Loucy (cell line): ENCODE measurements around the gene VSIG2.

Experiments used
- EZH2phosphoT487 ChIP-seq: fragments of 200-600 bp; IDR thresholded peaks from 2 replicates; pipeline ENCODE4 v1.6.1; 2018; ENCODE audit warnings: antibody characterized with exemption, mild to moderate bottlenecking, moderate library complexity, borderline replicate concordance
- TF ChIP-seq, protein P1 (sequence below): fragments of 200-600 bp; sonication (generic); conservative IDR thresholded peaks from 2 replicates; pipeline ENCODE4 v1.5.1; 2014; ENCODE audit warnings: mild to moderate bottlenecking, antibody characterized with exemption, low read length

DNA sequence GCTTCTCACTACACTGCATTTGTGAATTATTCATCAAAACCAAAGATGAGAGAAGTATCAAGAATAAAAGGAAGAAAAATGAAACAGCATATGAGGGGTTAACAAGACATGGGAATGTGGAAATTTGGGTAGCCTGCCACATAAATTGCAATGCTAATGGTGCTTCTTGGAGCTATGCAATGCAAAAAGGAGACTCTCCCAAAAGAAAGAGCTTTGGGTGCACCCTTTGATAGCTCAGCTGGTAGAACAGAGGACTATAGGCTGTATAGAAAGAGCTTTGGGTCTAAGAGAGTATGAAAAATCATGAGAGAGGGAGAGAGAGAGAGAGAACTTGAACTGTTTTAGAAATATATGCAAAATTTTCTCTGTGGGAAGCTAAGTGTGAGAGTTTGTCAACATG is 52.0 kb downstream of the VSIG2 start:
- TF ChIP-seq, protein P1, sequence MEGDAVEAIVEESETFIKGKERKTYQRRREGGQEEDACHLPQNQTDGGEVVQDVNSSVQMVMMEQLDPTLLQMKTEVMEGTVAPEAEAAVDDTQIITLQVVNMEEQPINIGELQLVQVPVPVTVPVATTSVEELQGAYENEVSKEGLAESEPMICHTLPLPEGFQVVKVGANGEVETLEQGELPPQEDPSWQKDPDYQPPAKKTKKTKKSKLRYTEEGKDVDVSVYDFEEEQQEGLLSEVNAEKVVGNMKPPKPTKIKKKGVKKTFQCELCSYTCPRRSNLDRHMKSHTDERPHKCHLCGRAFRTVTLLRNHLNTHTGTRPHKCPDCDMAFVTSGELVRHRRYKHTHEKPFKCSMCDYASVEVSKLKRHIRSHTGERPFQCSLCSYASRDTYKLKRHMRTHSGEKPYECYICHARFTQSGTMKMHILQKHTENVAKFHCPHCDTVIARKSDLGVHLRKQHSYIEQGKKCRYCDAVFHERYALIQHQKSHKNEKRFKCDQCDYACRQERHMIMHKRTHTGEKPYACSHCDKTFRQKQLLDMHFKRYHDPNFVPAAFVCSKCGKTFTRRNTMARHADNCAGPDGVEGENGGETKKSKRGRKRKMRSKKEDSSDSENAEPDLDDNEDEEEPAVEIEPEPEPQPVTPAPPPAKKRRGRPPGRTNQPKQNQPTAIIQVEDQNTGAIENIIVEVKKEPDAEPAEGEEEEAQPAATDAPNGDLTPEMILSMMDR = no peak
- TF ChIP-seq EZH2phosphoT487 = no peak
